Calu3 (cell line): ENCODE data around the gene FRMD4B. TPM values are rescaled to one million over a fixed set of nuclear protein-coding genes. Genes with fewer than 3 reads are reported as not detected.
"Not testable (repeated sequence)": the region's sequence is repeated elsewhere in the genome, so short reads cannot be mapped to it uniquely, and the experiment has no call there.

ENCODE experiments used
- BruUV-seq: library from RNA; stranded (reverse); fragments of 400-500 nt; replicated peaks from 2 replicates; lab custom pipeline; 2021; lab: Mats Ljungman, UMichigan
- CTCF ChIA-PET: fragments of 300-600 bp; sonication (Branson Sonifier 250); formaldehyde crosslinking; loops from one replicate; lab custom pipeline; 2022; ENCODE audit warnings: antibody characterized with exemption; lab: Charles Lee
- DNase-seq: peaks from one replicate; pipeline ENCODE4 v3.0.0; 2022
- H3K27ac Mint-ChIP-seq: one replicate; pipeline ENCODE4 v1.8.0; 2022; ENCODE audit warnings: mixed read lengths; ENCODE audit not compliant: unreplicated experiment
- H3K27me3 Mint-ChIP-seq: one replicate; pipeline ENCODE4 v1.8.0; 2022; ENCODE audit warnings: mixed read lengths; ENCODE audit not compliant: unreplicated experiment
- H3K36me3 Mint-ChIP-seq: one replicate; pipeline ENCODE4 v1.8.0; 2022; ENCODE audit warnings: mild to moderate bottlenecking, moderate library complexity, mixed read lengths; ENCODE audit not compliant: insufficient read depth, unreplicated experiment
- H3K4me1 Mint-ChIP-seq: one replicate; pipeline ENCODE4 v1.8.0; 2022; ENCODE audit warnings: mild to moderate bottlenecking, low read depth, mixed read lengths; ENCODE audit not compliant: unreplicated experiment
- H3K4me3 Mint-ChIP-seq: one replicate; pipeline ENCODE4 v1.8.0; 2022; ENCODE audit warnings: mild to moderate bottlenecking, low read depth, moderate library complexity, mixed read lengths; ENCODE audit not compliant: unreplicated experiment
- H3K9me3 Mint-ChIP-seq: one replicate; pipeline ENCODE4 v1.8.0; 2022; ENCODE audit warnings: low read depth, mixed read lengths; ENCODE audit not compliant: unreplicated experiment
- CTCF ChIP-seq: fragments of 200-600 bp; IDR thresholded peaks from one replicate; pipeline ENCODE4 v1.8.0; 2022; ENCODE audit warnings: antibody characterized with exemption; ENCODE audit not compliant: unreplicated experiment
- intact Hi-C: fragments of 100-400 bp; cut with micrococcal nuclease; formaldehyde crosslinking; loops from one replicate; pipeline ENCODE4 v1.10.0; 2022; ENCODE audit not compliant: unreplicated experiment
- total RNA-seq: library from RNA; stranded (reverse); gene quantifications from 2 replicates; pipeline ENCODE4 v1.2.3, GENCODE V29; 2022

FRMD4B gene
- total RNA-seq, 1 experiment from 2014 or later = 16.7 TPM

- intact Hi-C loops = loop anchor here (5.0 kb wide), 1 partner anchor 74 kb away; no protein-coding TSS in a partner anchor
- no peak overlapping the region for H3K4me3 Mint-ChIP-seq
- CTCF ChIA-PET = interaction anchor here (1.2 to 1.8 kb wide), 5 partner anchors 10 to 70 kb away, joined by 5 to 11 read pairs (median 10); no protein-coding TSS in a partner anchor
- no peak for DNase-seq
- TF ChIP-seq CTCF = no peak
- peaks cover 7% of the 10 kb centered on the region for H3K36me3 Mint-ChIP-seq
- no peak overlapping the region for H3K27ac Mint-ChIP-seq
- H3K4me1 Mint-ChIP-seq = peaks cover 26% of the 10 kb centered on the region
- H3K9me3 Mint-ChIP-seq = no peaks in the 10 kb centered on the region
- H3K27me3 Mint-ChIP-seq = no peaks in the 10 kb centered on the region
- BruUV-seq = no TSS peak
Measured at GRCh38 chr3:69235882-69236281, 150.0 kb downstream of the FRMD4B start.

- not testable (repeated sequence) for H3K4me3 Mint-ChIP-seq
Measured at GRCh38 chr3:69235227-69235626, 150.7 kb downstream of the FRMD4B start.

GRCh38 chr3:69232482-69232881 lies 153.4 kb downstream of the FRMD4B start:
- no peak for DNase-seq
- Mint-ChIP-seq H3K4me3 (no peak overlapping the region), H3K4me1 (peaks cover 40% of the 10 kb centered on the region), H3K36me3 (peaks cover 7% of the 10 kb centered on the region), H3K27me3 (no peaks in the 10 kb centered on the region), H3K9me3 (no peaks in the 10 kb centered on the region), H3K27ac (peak overlapping the region; percentile 52)
- intact Hi-C loops = no loop called here
- no TSS peak for BruUV-seq
- CTCF ChIA-PET = interaction anchor here (0.7 to 0.9 kb wide), 2 partner anchors 31 to 53 kb away, joined by 3 to 4 read pairs; no protein-coding TSS in a partner anchor
- TF ChIP-seq CTCF = no peak

More at GRCh38 chr3:69235227-69235626, 150.7 kb downstream of the FRMD4B start:
- DNase-seq, CTCF ChIA-PET, H3K9me3 Mint-ChIP-seq, H3K27ac Mint-ChIP-seq, H3K27me3 Mint-ChIP-seq, BruUV-seq, H3K36me3 Mint-ChIP-seq: not testable (repeated sequence)
- peaks cover 31% of the 10 kb centered on the region for H3K4me1 Mint-ChIP-seq
- intact Hi-C loops = loop anchor here (5.0 kb wide), 1 partner anchor 73 kb away; no protein-coding TSS in a partner anchor

- no peak overlapping the region for H3K4me3 Mint-ChIP-seq
Measured at GRCh38 chr3:69231929-69232440, 153.9 kb downstream of the FRMD4B start.

More at GRCh38 chr3:69231929-69232440, 153.9 kb downstream of the FRMD4B start:
- H3K36me3 Mint-ChIP-seq = peaks cover 10% of the 10 kb centered on the region
- peaks cover 42% of the 10 kb centered on the region for H3K4me1 Mint-ChIP-seq
- BruUV-seq = no TSS peak
- peak overlapping the region; percentile 52 for H3K27ac Mint-ChIP-seq
- peak; percentile 75 for DNase-seq
- TF ChIP-seq CTCF = no peak
- no peaks in the 10 kb centered on the region for H3K9me3 Mint-ChIP-seq
- intact Hi-C loops = no loop called here
- H3K27me3 Mint-ChIP-seq = no peaks in the 10 kb centered on the region
- CTCF ChIA-PET = interaction anchor here (0.7 kb wide), 1 partner anchor 52 kb away, joined by 4 read pairs; no protein-coding TSS in a partner anchor
